PC-9 (cell line): Measurements from ENCODE around the gene LDLRAD3.

Experiments used
- EZH2 ChIP-seq: fragments of 200-600 bp; sonication (generic); IDR thresholded peaks from 2 replicates; pipeline ENCODE4 v1.8.0; 2017; ENCODE audit warnings: antibody characterized with exemption, low read depth
- TF ChIP-seq, protein P1 (sequence below): fragments of 200-600 bp; sonication (generic); conservative IDR thresholded peaks from 2 replicates; pipeline ENCODE4 v1.6.1; 2017; ENCODE audit warnings: mixed run types, antibody characterized with exemption, mild to moderate bottlenecking, moderate library complexity

DNA sequence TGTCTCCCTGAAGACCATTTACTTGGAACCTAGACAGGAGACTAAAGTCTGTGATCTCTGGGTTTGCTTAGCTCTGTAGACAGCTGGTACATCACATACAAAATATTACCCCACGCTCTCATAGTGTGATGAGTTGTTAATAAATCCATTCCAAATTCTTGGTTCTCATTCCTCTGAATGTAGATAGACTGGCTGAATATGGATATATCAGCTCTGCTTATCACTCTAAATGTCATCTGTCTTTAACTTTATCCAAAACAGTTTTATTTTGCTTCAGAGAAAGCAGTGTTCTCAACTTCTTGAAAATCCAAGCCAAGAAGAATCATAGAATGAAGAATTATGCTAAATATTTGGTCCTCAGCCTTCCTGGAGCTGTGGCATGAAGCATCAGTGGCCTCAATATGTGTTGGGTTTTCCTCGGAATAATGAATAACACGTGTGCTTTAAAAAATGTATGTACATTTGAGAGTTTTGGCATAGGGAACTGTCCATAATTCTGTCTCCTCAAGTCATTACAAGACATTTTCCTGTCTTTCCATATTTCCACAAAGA lies 10.5 kb upstream of the LDLRAD3 start:
- no peak for TF ChIP-seq EZH2
- TF ChIP-seq, protein P1, sequence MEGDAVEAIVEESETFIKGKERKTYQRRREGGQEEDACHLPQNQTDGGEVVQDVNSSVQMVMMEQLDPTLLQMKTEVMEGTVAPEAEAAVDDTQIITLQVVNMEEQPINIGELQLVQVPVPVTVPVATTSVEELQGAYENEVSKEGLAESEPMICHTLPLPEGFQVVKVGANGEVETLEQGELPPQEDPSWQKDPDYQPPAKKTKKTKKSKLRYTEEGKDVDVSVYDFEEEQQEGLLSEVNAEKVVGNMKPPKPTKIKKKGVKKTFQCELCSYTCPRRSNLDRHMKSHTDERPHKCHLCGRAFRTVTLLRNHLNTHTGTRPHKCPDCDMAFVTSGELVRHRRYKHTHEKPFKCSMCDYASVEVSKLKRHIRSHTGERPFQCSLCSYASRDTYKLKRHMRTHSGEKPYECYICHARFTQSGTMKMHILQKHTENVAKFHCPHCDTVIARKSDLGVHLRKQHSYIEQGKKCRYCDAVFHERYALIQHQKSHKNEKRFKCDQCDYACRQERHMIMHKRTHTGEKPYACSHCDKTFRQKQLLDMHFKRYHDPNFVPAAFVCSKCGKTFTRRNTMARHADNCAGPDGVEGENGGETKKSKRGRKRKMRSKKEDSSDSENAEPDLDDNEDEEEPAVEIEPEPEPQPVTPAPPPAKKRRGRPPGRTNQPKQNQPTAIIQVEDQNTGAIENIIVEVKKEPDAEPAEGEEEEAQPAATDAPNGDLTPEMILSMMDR, result no peak
